Epithelial cell of esophagus (primary cell): ENCODE data around the gene GID4.
A peak's percentile ranks its signal among the peaks of the same experiment; 100 is the strongest.

Experiments used
- DNase-seq: peaks from one replicate; pipeline ENCODE4 v3.0.0; 2010; ENCODE audit warnings: low read depth
- H3K4me3 ChIP-seq: 2 replicates; pipeline ENCODE4 v1.5.1; 2011; ENCODE audit warnings: mild to moderate bottlenecking, low read length, control low read depth
- TF ChIP-seq, protein P1 (sequence below): IDR thresholded peaks from 2 replicates; pipeline ENCODE4 v1.5.1; 2011; ENCODE audit warnings: low read depth, mild to moderate bottlenecking, low read length, control low read depth, inconsistent platforms; ENCODE audit not compliant: insufficient read depth; ENCODE audit errors: missing control alignments

The GID4 gene

DNA sequence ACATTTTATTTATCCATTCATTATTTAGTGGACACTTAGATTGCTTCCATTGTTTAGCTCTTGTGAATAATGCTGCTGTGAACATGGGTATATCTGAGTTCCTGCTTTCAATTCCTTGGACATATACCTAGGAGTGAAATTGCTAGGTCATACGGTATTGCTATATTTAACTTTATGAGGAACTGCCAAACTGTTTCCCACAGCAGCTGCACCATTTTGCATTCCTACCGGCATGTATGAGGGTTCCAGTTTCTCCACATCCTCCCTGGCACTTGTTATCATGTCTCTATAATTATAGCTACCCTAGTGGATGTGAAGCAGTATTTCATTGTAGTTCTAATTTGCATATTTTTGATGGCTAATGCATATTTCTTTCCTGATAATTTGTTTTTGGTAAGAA is 24.8 kb downstream of the GID4 start:
- TF ChIP-seq, protein P1, sequence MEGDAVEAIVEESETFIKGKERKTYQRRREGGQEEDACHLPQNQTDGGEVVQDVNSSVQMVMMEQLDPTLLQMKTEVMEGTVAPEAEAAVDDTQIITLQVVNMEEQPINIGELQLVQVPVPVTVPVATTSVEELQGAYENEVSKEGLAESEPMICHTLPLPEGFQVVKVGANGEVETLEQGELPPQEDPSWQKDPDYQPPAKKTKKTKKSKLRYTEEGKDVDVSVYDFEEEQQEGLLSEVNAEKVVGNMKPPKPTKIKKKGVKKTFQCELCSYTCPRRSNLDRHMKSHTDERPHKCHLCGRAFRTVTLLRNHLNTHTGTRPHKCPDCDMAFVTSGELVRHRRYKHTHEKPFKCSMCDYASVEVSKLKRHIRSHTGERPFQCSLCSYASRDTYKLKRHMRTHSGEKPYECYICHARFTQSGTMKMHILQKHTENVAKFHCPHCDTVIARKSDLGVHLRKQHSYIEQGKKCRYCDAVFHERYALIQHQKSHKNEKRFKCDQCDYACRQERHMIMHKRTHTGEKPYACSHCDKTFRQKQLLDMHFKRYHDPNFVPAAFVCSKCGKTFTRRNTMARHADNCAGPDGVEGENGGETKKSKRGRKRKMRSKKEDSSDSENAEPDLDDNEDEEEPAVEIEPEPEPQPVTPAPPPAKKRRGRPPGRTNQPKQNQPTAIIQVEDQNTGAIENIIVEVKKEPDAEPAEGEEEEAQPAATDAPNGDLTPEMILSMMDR = no peak
- DNase-seq = no peak
- no peak overlapping the region for H3K4me3 ChIP-seq

- no peak overlapping the region for H3K4me3 ChIP-seq
- TF ChIP-seq, protein P1 = no peak
- no peak for DNase-seq
Measured at GRCh38 chr17:18065546-18065945, 26.3 kb downstream of the GID4 start.

DNA sequence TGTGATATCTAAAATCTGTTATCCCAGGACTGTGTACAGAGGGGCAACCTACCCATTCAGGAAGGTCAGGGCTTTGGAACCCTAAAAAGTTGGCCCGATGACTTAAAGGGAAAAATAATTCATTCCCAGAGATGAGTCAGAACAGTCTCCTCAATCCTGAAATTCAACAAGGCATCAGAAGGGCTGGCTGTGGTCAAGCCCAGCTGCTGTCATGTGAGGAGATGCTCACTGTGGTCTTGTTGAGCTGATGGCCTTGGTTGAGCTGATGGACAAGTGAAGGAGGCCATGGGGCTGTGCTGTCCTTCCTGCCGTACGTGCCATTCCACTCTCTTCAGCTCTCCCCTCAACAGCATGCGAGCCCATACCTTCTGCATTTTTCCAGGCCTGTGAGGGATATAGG is 27.7 kb downstream of the GID4 start:
- TF ChIP-seq, protein P1 = no peak
- no peak for DNase-seq
- H3K4me3 ChIP-seq = no peak overlapping the region

DNA sequence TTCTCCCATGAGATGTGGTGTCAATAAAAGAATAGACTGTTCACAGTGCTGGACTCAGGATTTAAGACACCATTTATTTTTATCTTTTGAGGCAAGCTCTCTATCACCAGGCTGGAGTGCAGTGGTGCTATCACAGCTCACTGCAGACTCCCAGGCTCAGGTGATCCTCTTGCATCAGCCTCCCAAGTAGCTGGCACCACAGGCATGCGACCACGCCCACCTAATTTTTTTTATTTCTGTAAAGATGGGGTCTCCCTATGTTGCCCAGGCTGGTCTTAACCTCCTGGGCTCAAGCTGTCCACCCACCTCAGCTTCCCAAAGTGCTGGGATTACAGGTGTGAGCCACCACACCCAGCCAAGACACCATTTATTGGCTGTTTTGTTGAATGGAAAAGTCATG is 29.9 kb downstream of the GID4 start:
- DNase-seq = peak; percentile 11
- H3K4me3 ChIP-seq = no peak overlapping the region
- TF ChIP-seq, protein P1 = no peak

GRCh38 chr17:18070861-18071340 is 31.7 kb downstream of the GID4 start:
- DNase-seq = peak; percentile 11
- TF ChIP-seq, protein P1 = no peak
- H3K4me3 ChIP-seq = no peak overlapping the region

- DNase-seq = no peak
- TF ChIP-seq, protein P1 = no peak
- no peak overlapping the region for H3K4me3 ChIP-seq
Measured at GRCh38 chr17:18071751-18072150, 32.5 kb downstream of the GID4 start.

GRCh38 chr17:18074566-18075272 is 35.5 kb downstream of the GID4 start:
- no peak for DNase-seq
- no peak overlapping the region for H3K4me3 ChIP-seq
- TF ChIP-seq, protein P1 = no peak
